Left lung (tissue), 10 donors: ENCODE data around the gene SH3TC1. TPM values are rescaled to one million over a fixed set of nuclear protein-coding genes. Genes with fewer than 3 reads are reported as not detected.
A peak's percentile ranks its signal among the peaks of the same experiment; 100 is the strongest.

Experiments
- ATAC-seq: fragments of 200-7000 bp; cut with Tn5 transposase; one replicate; pipeline ENCODE4 v1.9.1; 2020; ENCODE audit warnings: moderate library complexity
- DNase-seq, 4 donors: peaks; one replicate each; pipeline ENCODE4 v3.0.0-alpha.2; 2013 to 2020
- H3K27ac ChIP-seq, 2 donors: fragments of 200-600 bp; sonication (generic) in 1 of 2; one replicate each; pipeline versions ENCODE4 v1.5.0 to v1.8.0; 2020 to 2021
- H3K27me3 ChIP-seq, 2 donors: fragments of 200-600 bp; sonication (generic) in 1 of 2; one replicate each; pipeline versions ENCODE4 v1.5.0 to v1.8.0; 2020 to 2021
- H3K36me3 ChIP-seq, 2 donors: fragments of 200-600 bp; sonication (generic) in 1 of 2; one replicate each; pipeline versions ENCODE4 v1.5.0 to v1.8.0; 2020 to 2021
- H3K4me1 ChIP-seq, 2 donors: fragments of 200-600 bp; one replicate each; pipeline ENCODE4 v1.8.0; 2021
- H3K4me3 ChIP-seq, 2 donors: fragments of 200-600 bp; sonication (generic) in 1 of 2; one replicate each; pipeline versions ENCODE4 v1.5.0 to v1.8.0; 2020 to 2021; ENCODE audit warnings: mild to moderate bottlenecking in 1 of 2
- H3K9me3 ChIP-seq, 2 donors: fragments of 200-600 bp; sonication (generic) in 1 of 2; one replicate each; pipeline versions ENCODE4 v1.5.0 to v1.8.0; 2020 to 2021
- intact Hi-C, 2 donors: fragments of 100-400 bp; cut with DNase I; formaldehyde crosslinking; loops; one replicate each; pipeline versions ENCODE4 v1.11.2 to v1.14.2; 2022
- polyA plus RNA-seq, 6 donors: library from polyadenylated mRNA; unstranded; fragments of 120-200 nt; gene quantifications; one replicate each; pipeline ENCODE4 v1.2.1, GENCODE V29; 2013; ENCODE audit not compliant: insufficient read length in 6 of 6
- total RNA-seq, 2 donors: library from RNA; stranded (reverse); fragmentation: NEBNext Ultra II Directional; extraction: Animal tissue kit (Norgen Biotek cat#: 25700); gene quantifications; one replicate each; pipeline ENCODE4 v1.2.1, GENCODE V29; 2021
- TF ChIP-seq, protein P1 (sequence below), 2 donors: fragments of 200-600 bp; sonication (generic) in 1 of 2; IDR thresholded peaks; one replicate each; pipeline versions ENCODE4 v1.5.0 to v1.8.0; 2021; ENCODE audit warnings: antibody characterized with exemption in 2 of 2
- donor health status: DM: no; HTN: yes; CAD: no.
- donor health status: DM: no; HTN: no; CAD: no.

The SH3TC1 gene
- total and polyA plus RNA-seq, 8 donors: 22.0 to 46.1 (median 28.3) TPM

DNA sequence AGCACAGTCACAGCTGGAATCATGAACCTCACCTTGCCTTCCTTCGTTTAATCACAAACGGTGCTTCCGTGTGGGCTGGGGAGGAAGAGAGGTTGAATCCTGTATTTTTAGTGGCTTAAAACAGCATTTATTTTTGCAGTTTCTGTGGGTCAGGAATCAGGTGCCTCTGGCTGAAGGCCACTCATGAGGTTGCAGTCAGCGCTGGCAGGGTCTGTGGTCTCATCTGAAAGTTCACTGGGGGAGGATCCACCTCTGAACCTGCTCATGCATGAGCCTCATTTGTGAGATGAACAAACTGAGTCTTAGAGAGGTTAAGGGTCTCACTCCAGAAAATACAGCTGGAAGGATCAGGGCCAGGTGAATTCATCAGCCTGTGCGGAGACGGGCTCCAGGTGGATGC, 23.4 kb upstream of the SH3TC1 start:
- Histone ChIP-seq H3K4me3 (no peak overlapping the region), H3K4me1 (no peaks in the 10 kb centered on the region), H3K27me3 (peaks cover 0 to 7% of the 10 kb centered on the region in 2 donors), H3K36me3 (no peaks in the 10 kb centered on the region), H3K9me3 (no peaks in the 10 kb centered on the region), H3K27ac (no peak overlapping the region)
- TF ChIP-seq, protein P1, sequence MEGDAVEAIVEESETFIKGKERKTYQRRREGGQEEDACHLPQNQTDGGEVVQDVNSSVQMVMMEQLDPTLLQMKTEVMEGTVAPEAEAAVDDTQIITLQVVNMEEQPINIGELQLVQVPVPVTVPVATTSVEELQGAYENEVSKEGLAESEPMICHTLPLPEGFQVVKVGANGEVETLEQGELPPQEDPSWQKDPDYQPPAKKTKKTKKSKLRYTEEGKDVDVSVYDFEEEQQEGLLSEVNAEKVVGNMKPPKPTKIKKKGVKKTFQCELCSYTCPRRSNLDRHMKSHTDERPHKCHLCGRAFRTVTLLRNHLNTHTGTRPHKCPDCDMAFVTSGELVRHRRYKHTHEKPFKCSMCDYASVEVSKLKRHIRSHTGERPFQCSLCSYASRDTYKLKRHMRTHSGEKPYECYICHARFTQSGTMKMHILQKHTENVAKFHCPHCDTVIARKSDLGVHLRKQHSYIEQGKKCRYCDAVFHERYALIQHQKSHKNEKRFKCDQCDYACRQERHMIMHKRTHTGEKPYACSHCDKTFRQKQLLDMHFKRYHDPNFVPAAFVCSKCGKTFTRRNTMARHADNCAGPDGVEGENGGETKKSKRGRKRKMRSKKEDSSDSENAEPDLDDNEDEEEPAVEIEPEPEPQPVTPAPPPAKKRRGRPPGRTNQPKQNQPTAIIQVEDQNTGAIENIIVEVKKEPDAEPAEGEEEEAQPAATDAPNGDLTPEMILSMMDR (IDR thresholded peaks at IDR 0.05): no peak
- DNase-seq (no peak), ATAC-seq (no peak)
- intact Hi-C loops: no loop called here

DNA sequence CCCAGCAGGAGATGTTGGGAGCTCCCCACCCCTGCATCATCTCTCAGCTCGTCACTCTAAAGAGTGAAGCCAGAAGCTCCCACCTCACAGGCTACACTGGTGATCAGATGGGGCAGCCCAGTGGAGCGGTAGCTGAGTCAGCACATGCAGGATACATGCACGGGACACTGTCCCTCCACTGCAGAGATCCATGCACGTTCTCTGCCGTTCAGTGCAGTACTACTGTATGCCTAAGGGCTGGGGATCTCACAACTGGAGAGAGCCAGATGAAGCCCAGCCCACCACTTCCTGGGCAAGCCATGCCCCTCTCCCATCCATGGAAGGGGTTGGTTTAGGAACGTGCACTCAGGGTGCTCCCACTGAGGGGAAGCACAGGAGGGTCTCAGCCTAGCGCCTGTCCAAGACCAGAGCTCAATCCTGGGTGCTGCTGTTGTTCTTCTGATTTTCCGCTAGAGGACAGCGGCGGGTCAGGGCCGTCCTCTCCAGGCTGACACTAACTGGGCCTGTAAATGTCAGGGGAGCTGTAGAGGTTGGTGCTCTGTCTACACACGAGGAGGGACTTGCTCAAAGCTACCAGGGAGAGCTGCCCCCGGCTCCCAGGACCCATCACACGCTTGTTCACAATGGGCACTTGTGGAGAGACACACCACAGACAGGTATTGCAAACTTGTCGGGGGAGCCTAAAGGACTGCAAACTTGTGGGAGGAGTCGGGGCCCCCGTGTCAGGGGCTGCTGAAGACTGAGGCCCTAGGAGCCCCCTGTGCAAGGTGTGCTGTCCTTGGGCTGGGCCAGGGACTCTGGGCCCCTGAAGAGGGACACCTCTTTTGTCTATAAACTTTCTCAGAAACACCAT, 22.3 kb upstream of the SH3TC1 start:
- intact Hi-C loops: no loop called here

DNA sequence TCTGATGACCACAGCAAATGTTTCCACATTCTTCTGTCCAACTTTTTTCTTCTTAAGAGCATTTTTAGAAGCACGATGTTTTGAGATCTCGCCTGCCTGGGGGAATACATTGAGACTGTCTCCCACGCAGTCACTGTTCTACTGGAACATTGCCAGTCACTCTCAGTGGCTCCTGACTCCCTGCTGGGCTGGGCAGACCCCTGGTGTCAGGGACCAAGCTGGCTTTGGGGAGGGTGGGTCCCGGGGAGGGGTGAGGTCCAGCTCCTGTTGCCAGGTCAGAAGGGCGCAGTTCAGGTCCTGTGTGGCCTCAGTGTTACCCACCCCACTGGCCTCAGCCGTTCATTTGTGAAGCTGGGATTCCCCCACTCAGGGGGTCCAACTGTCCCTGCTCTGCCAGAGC, 21.5 kb upstream of the SH3TC1 start:
- Histone ChIP-seq H3K4me1 (peaks cover 7 to 12% of the 10 kb centered on the region in 2 donors), H3K9me3 (no peaks in the 10 kb centered on the region), H3K36me3 (no peaks in the 10 kb centered on the region), H3K27ac (no peak overlapping the region), H3K4me3 (no peak overlapping the region), H3K27me3 (peaks cover 0 to 1% of the 10 kb centered on the region in 2 donors)
- TF ChIP-seq, protein P1 (IDR thresholded peaks at IDR 0.05): no peak
- intact Hi-C loops: no loop called here
- no peak for ATAC-seq
- DNase-seq: no peak

More for the DNA sequence above, 22.3 kb upstream of the SH3TC1 start:
- Histone ChIP-seq H3K4me1 (peaks cover 2 to 5% of the 10 kb centered on the region in 2 donors), H3K27ac (no peak overlapping the region), H3K36me3 (no peaks in the 10 kb centered on the region), H3K4me3 (no peak overlapping the region), H3K27me3 (peaks cover 0 to 7% of the 10 kb centered on the region in 2 donors), H3K9me3 (no peaks in the 10 kb centered on the region)
- TF ChIP-seq, protein P1 (IDR thresholded peaks at IDR 0.05): peak; percentile 73 to 79
- DNase-seq (peak in 2 of 4 donors; percentile 52 to 80), ATAC-seq (peak; percentile 90)

DNA sequence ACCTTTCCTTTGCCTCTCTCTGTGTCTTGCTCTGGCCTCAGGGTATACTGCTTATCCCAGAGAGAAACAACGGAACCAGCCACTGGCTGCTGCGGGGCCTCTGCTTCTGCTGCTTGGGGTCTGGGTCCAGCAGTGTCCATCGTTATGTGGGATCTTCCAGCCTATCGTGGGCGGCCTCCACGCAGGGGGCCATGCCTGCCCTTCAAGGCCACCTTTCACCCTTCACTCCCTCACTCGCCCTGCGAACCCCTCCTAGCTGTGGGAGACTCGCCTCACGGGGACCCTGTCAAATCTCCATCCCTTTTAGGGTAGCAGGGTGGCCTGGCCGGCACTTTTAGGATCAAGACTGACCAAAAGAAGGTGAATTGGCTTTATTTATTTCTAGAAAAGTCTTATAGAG, 21.1 kb upstream of the SH3TC1 start:
- DNase-seq: no peak
- H3K27ac ChIP-seq: no peak overlapping the region
- TF ChIP-seq, protein P1 (IDR thresholded peaks at IDR 0.05): no peak
- no peaks in the 10 kb centered on the region for H3K9me3 ChIP-seq
- H3K4me1 ChIP-seq: peaks cover 11 to 16% of the 10 kb centered on the region in 2 donors
- H3K27me3 ChIP-seq: no peaks in the 10 kb centered on the region
- no peak overlapping the region for H3K4me3 ChIP-seq
- no peaks in the 10 kb centered on the region for H3K36me3 ChIP-seq
- intact Hi-C loops: no loop called here
- no peak for ATAC-seq

DNA sequence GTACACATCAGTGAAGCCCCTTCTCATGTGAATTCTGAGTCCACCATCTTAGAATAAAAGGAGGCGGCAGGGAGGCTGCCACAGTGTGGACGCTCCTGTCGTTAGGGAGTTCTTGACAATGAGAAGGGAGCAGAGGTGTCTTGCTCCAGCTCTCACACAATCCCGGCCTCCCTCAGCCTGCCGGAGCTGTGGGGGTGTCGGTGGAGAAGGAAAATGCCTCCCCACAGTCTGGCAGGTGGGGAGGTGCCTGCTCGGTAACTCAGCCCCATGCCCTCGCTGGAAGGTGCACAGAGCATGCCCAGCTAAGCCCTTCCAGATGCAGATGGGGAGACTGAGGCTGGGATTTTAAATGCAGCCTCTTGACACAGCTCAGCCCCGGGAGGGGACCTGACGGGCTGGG, 20.0 kb upstream of the SH3TC1 start:
- no peak overlapping the region for H3K27ac ChIP-seq

More for the DNA sequence above, 20.0 kb upstream of the SH3TC1 start:
- DNase-seq (no peak), ATAC-seq (no peak)
- intact Hi-C loops: no loop called here
- Histone ChIP-seq H3K36me3 (no peaks in the 10 kb centered on the region), H3K9me3 (no peaks in the 10 kb centered on the region), H3K4me1 (peaks cover 14 to 28% of the 10 kb centered on the region in 2 donors), H3K4me3 (no peak overlapping the region), H3K27me3 (no peaks in the 10 kb centered on the region)
- TF ChIP-seq, protein P1 (IDR thresholded peaks at IDR 0.05): no peak
